ENCODE results near the gene RAB11FIP3. TPM values are rescaled to one million over a fixed set of nuclear protein-coding genes. Genes with fewer than 3 reads are reported as not detected.

Gene RAB11FIP3
- total and polyA plus RNA-seq, 2 of the 13 experiments (the other 11 are each of a cell fraction or from before 2014, with no cell fraction given), result 34.3 to 57.6 TPM

- TF ChIP-seq CBX2 (IDR thresholded peaks at IDR 0.05; ENCODE audit: low read depth, low read length), result no peak
- no peak for TF ChIP-seq CBX2 (CRISPR knock-in tag; IDR thresholded peaks at IDR 0.05; ENCODE audit: low read depth)
- TF ChIP-seq BCL6 (CRISPR knock-in tag; IDR thresholded peaks at IDR 0.05), result peak; percentile 75
- TF ChIP-seq HNF4G (IDR thresholded peaks at IDR 0.05; ENCODE audit: borderline replicate concordance, low read depth, low read length), result no peak
- TF ChIP-seq HNF4G (CRISPR knock-in tag; IDR thresholded peaks at IDR 0.05; ENCODE audit: borderline replicate concordance, low read depth), result peak; percentile 96
- 0 out of 2 replicates have a peak, but pooled peaks have one; percentile 49 for TF ChIP-seq ZNF761 (CRISPR knock-in tag; conservative IDR thresholded peaks at IDR 0.05)
- no peak for TF ChIP-seq ZNF850 (CRISPR knock-in tag; conservative IDR thresholded peaks at IDR 0.05)
- TF ChIP-seq CBX1 (IDR thresholded peaks at IDR 0.05; ENCODE audit: low read depth), result peak; percentile 72
- TF ChIP-seq PTBP1 (IDR thresholded peaks at IDR 0.05; ENCODE audit: low read depth, low read length, poor library complexity, severe bottlenecking), result no peak
- peak; percentile 45; the same call in 1 of the 2 replicates for TF ChIP-seq RERE (CRISPR knock-in tag; IDR thresholded peaks at IDR 0.05; ENCODE audit: low read depth)
- TF ChIP-seq BORCS8-MEF2B (CRISPR knock-in tag; IDR thresholded peaks at IDR 0.05), result no peak; the same call in none of the 2 replicates
- no peak for TF ChIP-seq TCF7 (IDR thresholded peaks at IDR 0.05; ENCODE audit: low read depth)
- TF ChIP-seq SALL2 (CRISPR knock-in tag; IDR thresholded peaks at IDR 0.05), result no peak
- no peak for TF ChIP-seq ZNF720 (CRISPR knock-in tag; IDR thresholded peaks at IDR 0.05)
- TF ChIP-seq E2F5 (CRISPR knock-in tag; conservative IDR thresholded peaks at IDR 0.05), result no peak
- peak; percentile 97 for TF ChIP-seq PRDM10 (CRISPR knock-in tag; IDR thresholded peaks at IDR 0.05; ENCODE audit: low read depth)
- peak; percentile 97 for TF ChIP-seq MIER3 (CRISPR knock-in tag; IDR thresholded peaks at IDR 0.05; ENCODE audit: borderline replicate concordance)
- TF ChIP-seq KAT7 (CRISPR knock-in tag; IDR thresholded peaks at IDR 0.05; ENCODE audit: borderline replicate concordance), result peak; percentile 83; the same call in 1 of the 2 replicates
- no peak for TF ChIP-seq ZNF30 (CRISPR knock-in tag; IDR thresholded peaks at IDR 0.05)
- TF ChIP-seq HNRNPL (IDR thresholded peaks at IDR 0.05; ENCODE audit: low read depth, low read length), result peak; percentile 63; the same call in 1 of the 2 replicates
These were observed 83.7 kb downstream of the RAB11FIP3 start (continued) for GRCh38 chr16:508884-509736.
